Measurements from ENCODE around the gene OR10A6. TPM values are rescaled to one million over a fixed set of nuclear protein-coding genes. Genes with fewer than 3 reads are reported as not detected.

OR10A6 gene
- total and polyA plus RNA-seq, 10 of the 15 experiments (the other 5 are each of a cell fraction or from before 2014, with no cell fraction given) = not detected

- TF ChIP-seq BHLHE40 (IDR thresholded peaks at IDR 0.05; ENCODE audit: borderline replicate concordance in 1 of 2, low read depth in 2 of 2, low read length in 1 of 2) = no peak
- no peak for TF ChIP-seq SKIL (IDR thresholded peaks at IDR 0.05; ENCODE audit: low read depth, poor library complexity, severe bottlenecking)
- TF ChIP-seq RUNX3 (IDR thresholded peaks at IDR 0.05; ENCODE audit: low read length) = no peak
- no peak for TF ChIP-seq BACH1 (IDR thresholded peaks at IDR 0.05; ENCODE audit: borderline replicate concordance)
- TF ChIP-seq CEBPB (IDR thresholded peaks at IDR 0.05; ENCODE audit: borderline replicate concordance in 1 of 2, low read depth in 2 of 2, low read length in 2 of 2) = no peak
- no peak for TF ChIP-seq SREBF1 (IDR thresholded peaks at IDR 0.05; ENCODE audit: low read length)
Observed at GRCh38 chr11:7924536-7924935, 6.5 kb downstream of the OR10A6 start (continued).

DNA sequence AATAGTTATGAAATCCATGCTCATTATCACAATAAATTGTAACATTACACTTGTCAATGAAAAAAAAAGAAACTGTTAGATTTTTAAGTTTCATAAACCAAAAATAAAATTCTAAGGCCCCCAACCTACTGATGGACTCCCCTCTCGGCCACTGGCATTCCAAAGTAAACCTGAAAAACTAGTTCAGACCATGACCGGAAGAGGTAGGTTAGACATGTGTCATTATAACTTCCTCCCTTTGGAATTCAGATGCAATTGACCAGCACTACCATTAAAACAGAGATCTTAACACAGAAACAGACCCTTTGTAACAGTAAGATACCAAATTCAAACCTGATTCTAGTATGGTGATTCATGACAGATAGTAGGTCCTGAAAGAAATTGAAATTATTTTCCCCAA lies 12.9 kb downstream of the OR10A6 start:
- no peak overlapping the region for H2AFZ ChIP-seq (ENCODE audit: control insufficient read depth, low read depth, low read length)
- TF ChIP-seq SKIL (IDR thresholded peaks at IDR 0.05; ENCODE audit: low read depth, poor library complexity, severe bottlenecking) (no peak), NFYA (IDR thresholded peaks at IDR 0.05; ENCODE audit: borderline replicate concordance, low read depth, low read length) (no peak), MEF2A (IDR thresholded peaks at IDR 0.05; ENCODE audit: insufficient read depth, low read depth, low read length) (no peak), MLLT1 (IDR thresholded peaks at IDR 0.05) (no peak), NBN (IDR thresholded peaks at IDR 0.05) (no peak), ESRRA (IDR thresholded peaks at IDR 0.05; ENCODE audit: low read length) (no peak), ASH2L (IDR thresholded peaks at IDR 0.05; ENCODE audit: borderline replicate concordance, low read depth) (no peak), ZNF687 (IDR thresholded peaks at IDR 0.05) (no peak)

More for the DNA sequence above, 12.9 kb downstream of the OR10A6 start:
- ChIA-PET RAD21 (ENCODE audit: unreplicated experiment) (no interaction called here), CTCF (no interaction called here), POLR2A (no interaction called here), SMC1A (ENCODE audit: uncharacterized antibody, unreplicated experiment) (no interaction called here)
- Histone ChIP-seq H3K36me3 (ENCODE audit: control insufficient read depth in 2 of 2, insufficient read depth in 2 of 2, low read length in 1 of 2) (no peaks in the 10 kb centered on the region), H3K4me2 (ENCODE audit: control insufficient read depth, insufficient read depth) (no peak overlapping the region), H4K20me1 (ENCODE audit: control insufficient read depth, insufficient read depth) (no peaks in the 10 kb centered on the region), H3K9ac (ENCODE audit: control insufficient read depth, insufficient read depth, low read length) (no peak overlapping the region), H3K27me3 (replicated peaks in 1 of 2; ENCODE audit: control insufficient read depth in 2 of 2, insufficient read depth in 2 of 2, low read length in 1 of 2) (no peaks in the 10 kb centered on the region), H3K4me1 (ENCODE audit: control insufficient read depth, insufficient read depth, low read length) (no peaks in the 10 kb centered on the region), H3K9me3 (replicated peaks; ENCODE audit: control insufficient read depth, insufficient read depth, low read length) (no peaks in the 10 kb centered on the region), H3K27ac (ENCODE audit: control insufficient read depth, insufficient read depth) (no peak overlapping the region), H3K4me3 (no peak overlapping the region), H3K79me2 (ENCODE audit: control insufficient read depth, insufficient read depth, low read length) (no peaks in the 10 kb centered on the region)
- DNase-seq (ENCODE audit: low read depth, low spot score) (no peak), ATAC-seq (no peak), FAIRE-seq (no peak)
- intact Hi-C loops (cut with micrococcal nuclease; ENCODE audit: unreplicated experiment) (no loop called here), in situ Hi-C loops (cut with MboI) (no loop called here)
- WGBS (ENCODE audit: insufficient coverage, insufficient replicate concordance, low lambda C conversion rate, missing lambda C conversion rate) = 49% methylated on average over 2 of the region's 2 CpGs
- BruUV-seq (replicated peaks) = no TSS peak

Data from GM12878 (cell line).